Measurements from ENCODE around the gene FCMR. TPM values are rescaled to one million over a fixed set of nuclear protein-coding genes. Genes with fewer than 3 reads are reported as not detected.

Gene FCMR
- total RNA-seq = 5.0 TPM

DNA sequence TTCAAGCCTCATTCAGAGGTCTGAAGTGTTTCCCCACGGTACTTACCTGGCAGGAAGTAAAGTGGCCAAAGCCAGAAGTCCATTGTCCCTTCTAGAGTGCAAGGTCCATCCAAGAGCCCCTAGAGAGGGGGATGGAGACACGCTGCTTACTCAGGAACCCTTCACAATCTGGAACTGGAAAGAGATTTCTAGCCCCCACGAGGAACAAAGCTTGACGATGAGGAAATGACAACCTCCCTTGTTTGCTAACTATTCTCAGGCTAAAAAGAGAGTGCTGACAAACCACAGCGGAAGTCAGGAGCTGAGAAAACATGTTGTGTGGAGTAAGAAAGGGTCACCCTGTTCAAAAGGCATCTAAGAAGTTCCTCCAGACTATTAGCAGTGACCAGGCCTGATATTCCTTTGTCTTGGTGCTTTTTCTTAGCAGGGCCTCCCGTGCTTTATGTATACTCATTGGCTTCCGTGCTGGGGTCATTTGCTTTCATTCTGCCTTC lies at the start of gene FCMR:
Gene FCMR (minus strand): TSS at position 170 of the 494 bp plus-strand sequence. CDS start 87 bp downstream, at position 83.
- peak; percentile 55 for ATAC-seq
- DNase-seq (ENCODE audit: low spot score) = no peak
- intact Hi-C loops (cut with DNase I) = no loop called here

GRCh38 chr1:206971029-206971655 lies 49.4 kb upstream of the FCMR start:
- DNase-seq (ENCODE audit: low spot score) = no peak
- ATAC-seq = peak; percentile 30
- intact Hi-C loops (cut with DNase I) = no loop called here

GRCh38 chr1:206970446-206970845 lies 48.7 kb upstream of the FCMR start, which contains the start of gene FCAMR:
Gene FCAMR, minus strand, starts transcription at chr1:206970460. Its CDS starts 335 bp downstream, at chr1:206970125.
- intact Hi-C loops (cut with DNase I) = no loop called here
- ATAC-seq = no peak
- no peak for DNase-seq (ENCODE audit: low spot score)

GRCh38 chr1:206969090-206969489 lies 47.3 kb upstream of the FCMR start:
- ATAC-seq (peak; percentile 32), DNase-seq (ENCODE audit: low spot score) (no peak)
- intact Hi-C loops (cut with DNase I) = no loop called here

DNA sequence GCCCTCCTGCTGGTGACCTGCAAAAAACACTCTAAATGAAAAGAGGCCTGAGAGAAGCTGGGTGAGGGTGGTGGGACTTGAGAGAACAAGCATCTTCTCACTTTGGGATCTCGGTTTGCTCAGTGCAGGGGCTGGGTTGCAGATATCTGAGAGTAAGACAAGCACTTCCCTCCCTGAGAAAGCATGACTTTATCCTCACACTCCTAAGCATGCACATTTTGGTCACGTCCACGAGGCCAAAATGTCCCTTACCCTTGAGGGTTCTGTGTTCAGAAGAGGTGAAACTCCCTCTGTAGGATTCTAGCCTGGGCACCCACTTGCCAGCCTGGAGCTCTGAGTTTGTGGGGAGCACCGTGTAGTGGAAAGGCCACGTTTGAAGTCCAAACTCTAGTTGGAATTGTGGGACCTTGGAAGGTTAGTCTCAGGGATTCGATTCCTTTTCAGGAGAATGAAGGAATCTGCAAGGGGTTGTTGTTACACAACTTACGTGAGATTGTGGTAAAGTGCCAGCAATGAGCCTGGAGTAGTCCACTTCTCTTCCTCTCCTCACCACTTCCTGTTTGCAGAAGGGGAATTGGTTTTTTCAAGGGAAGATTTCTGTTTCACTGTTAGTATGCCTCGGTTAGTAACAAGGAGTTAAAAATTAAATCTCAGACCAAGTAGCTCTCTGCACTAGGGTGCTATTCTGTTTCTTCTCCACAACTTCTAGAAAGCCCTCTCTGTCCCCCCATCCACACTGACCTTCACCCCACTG lies 45.5 kb upstream of the FCMR start:
- no peak for DNase-seq (ENCODE audit: low spot score)
- ATAC-seq = peak; percentile 60
- intact Hi-C loops (cut with DNase I) = no loop called here

DNA sequence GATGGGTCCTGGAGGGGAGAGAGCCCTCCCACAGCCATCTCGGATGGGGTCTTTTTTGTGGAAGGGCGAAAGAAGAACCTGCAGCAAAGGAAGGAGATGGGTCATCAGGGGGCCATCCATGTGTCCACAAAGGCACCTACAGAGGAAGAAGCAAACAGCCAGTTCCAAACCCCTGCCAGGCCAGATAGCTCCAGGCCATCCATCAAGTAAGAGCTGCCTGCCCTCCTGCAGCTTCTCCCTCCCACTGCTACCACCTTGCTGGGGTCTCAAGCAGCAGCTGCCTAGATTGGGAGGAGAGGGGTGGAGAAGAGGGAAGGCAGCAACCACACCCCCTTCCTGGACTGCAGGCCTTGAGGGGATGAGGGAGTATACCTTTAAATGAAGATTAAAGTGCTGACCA lies 44.0 kb upstream of the FCMR start:
- ATAC-seq (no peak), DNase-seq (ENCODE audit: low spot score) (no peak)
- intact Hi-C loops (cut with DNase I) = no loop called here

GRCh38 chr1:206963740-206964139 lies 42.0 kb upstream of the FCMR start:
- intact Hi-C loops (cut with DNase I) = loop anchor here (5.0 kb wide), 1 partner anchor 1914 kb away; no protein-coding TSS in a partner anchor
- DNase-seq (ENCODE audit: low spot score) (no peak), ATAC-seq (no peak)

DNA sequence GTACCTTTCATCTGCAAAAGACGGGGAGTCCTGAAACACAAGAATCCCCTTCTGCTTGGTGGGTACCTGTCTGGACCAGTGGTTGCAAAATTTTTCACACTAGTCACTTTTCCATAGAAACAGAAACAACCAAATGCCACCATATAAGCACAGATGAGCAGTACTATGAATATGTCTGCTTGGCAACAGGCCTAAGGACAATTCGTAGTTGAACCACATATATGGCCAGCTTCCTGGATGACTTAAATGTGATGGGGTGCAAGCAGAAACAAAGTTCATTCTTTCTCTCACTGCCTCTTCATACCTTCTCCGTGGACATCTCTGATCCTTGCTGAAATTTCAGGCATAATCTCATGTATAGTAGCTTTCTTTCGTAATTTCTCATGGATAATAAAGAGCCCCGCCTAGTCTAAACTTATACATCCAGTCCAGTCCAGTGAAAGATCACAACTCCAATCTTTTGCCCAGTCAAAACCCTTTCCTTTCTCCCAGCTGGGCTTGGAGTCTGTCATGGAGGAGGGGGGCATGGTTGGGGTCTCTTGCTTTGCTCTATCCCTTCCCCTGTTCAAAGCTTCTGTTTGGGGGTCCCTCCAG lies 41.5 kb upstream of the FCMR start:
- DNase-seq (ENCODE audit: low spot score) (no peak), ATAC-seq (no peak)
- intact Hi-C loops (cut with DNase I) = loop anchor here (5.0 kb wide), 1 partner anchor 1914 kb away; no protein-coding TSS in a partner anchor

- peak; percentile 13 for ATAC-seq
- no peak for DNase-seq (ENCODE audit: low spot score)
- intact Hi-C loops (cut with DNase I) = loop anchor here (5.0 kb wide), 1 partner anchor 1915 kb away; no protein-coding TSS in a partner anchor
Observed at GRCh38 chr1:206962272-206962671, 40.5 kb upstream of the FCMR start.

- intact Hi-C loops (cut with DNase I) = loop anchor here (5.0 kb wide), 1 partner anchor 1916 kb away; no protein-coding TSS in a partner anchor
- ATAC-seq (no peak), DNase-seq (ENCODE audit: low spot score) (no peak)
Observed at GRCh38 chr1:206961668-206962067, 39.9 kb upstream of the FCMR start.

GRCh38 chr1:206960676-206961386 lies 39.1 kb upstream of the FCMR start:
- intact Hi-C loops (cut with DNase I) = loop anchor here (5.0 kb wide), 1 partner anchor 1916 kb away; no protein-coding TSS in a partner anchor
- DNase-seq (ENCODE audit: low spot score) = no peak
- ATAC-seq = no peak

- DNase-seq (ENCODE audit: low spot score) (no peak), ATAC-seq (no peak)
- intact Hi-C loops (cut with DNase I) = no loop called here
Observed at GRCh38 chr1:206958144-206958543, 36.4 kb upstream of the FCMR start.

GRCh38 chr1:206957639-206958038 lies 35.9 kb upstream of the FCMR start:
- intact Hi-C loops (cut with DNase I) = no loop called here
- no peak for DNase-seq (ENCODE audit: low spot score)
- ATAC-seq = no peak

- intact Hi-C loops (cut with DNase I) = no loop called here
- ATAC-seq (peak; percentile 27), DNase-seq (ENCODE audit: low spot score) (no peak)
Observed at GRCh38 chr1:206955476-206956451, 34.0 kb upstream of the FCMR start.

- ATAC-seq = no peak
- intact Hi-C loops (cut with DNase I) = no loop called here
- no peak for DNase-seq (ENCODE audit: low spot score)
Observed at GRCh38 chr1:206954459-206955342, 33.0 kb upstream of the FCMR start.

DNA sequence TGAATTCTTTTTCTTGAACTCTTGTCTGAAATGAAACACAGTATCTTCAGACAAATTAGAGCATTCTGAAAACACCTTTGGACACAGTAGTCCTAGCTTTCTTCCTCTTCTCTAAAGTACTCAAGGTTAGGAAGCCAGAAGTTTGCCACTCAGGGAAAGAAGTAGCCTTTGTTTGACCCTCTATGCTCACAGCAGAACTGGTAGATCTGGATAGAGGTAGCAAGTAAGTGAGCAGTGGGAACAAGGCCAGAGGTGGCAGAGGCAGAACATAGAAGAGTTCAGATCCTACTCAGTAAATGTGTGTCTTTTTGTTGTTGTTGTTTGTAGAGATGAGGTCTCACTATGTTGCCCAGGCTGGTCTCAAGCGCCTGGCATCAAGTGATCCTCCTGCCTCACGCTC lies 31.9 kb upstream of the FCMR start:
- no peak for DNase-seq (ENCODE audit: low spot score)
- no peak for ATAC-seq
- intact Hi-C loops (cut with DNase I) = no loop called here

- intact Hi-C loops (cut with DNase I) = no loop called here
- ATAC-seq (no peak), DNase-seq (ENCODE audit: low spot score) (no peak)
Observed at GRCh38 chr1:206953126-206953525, 31.4 kb upstream of the FCMR start.
